Upper lobe of left lung (tissue), 4 donors: ENCODE measurements around the gene GATB.

Experiments used
- EP300 ChIP-seq, 4 donors: sonication (generic); formaldehyde crosslinking; IDR thresholded peaks; one replicate each; pipeline ENCODE4 v1.5.1; 2017; ENCODE audit warnings: antibody characterized with exemption in 4 of 4, control low read depth in 2 of 4
- POLR2AphosphoS5 ChIP-seq, 2 donors: sonication (generic); formaldehyde crosslinking; IDR thresholded peaks; one replicate each; pipeline ENCODE4 v1.5.1; 2017; ENCODE audit warnings: antibody characterized with exemption in 2 of 2
- TF ChIP-seq, protein P1 (sequence below), 6 experiments: fragments of 450-650 bp in 4 of 6; fragments of 200-600 bp in 2 of 6; sonication (generic) in 2 of 6; IDR thresholded peaks; one replicate each; pipeline ENCODE4 v1.5.1; 2016 to 2019; ENCODE audit warnings: antibody characterized with exemption in 6 of 6

DNA sequence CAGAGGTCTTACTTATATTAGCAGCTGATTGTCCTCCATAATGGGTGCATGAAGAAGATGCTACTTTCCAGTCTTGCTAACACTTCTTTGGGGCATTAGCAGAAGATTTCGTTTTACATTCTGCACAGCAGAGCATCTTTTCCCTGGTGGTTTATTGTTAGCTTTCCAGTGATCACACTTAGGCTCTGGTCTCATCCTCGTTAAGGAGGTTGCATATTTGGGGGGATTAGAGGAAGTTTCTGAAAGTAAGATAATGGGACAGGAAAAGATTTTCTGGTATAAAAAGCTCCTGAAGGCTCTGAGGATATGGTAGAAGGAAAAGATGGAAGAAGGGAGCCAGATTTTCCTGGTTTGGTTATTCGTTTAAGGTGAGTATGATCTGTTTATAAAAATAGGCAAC lies 134.1 kb downstream of the GATB start:
- TF ChIP-seq, protein P1, sequence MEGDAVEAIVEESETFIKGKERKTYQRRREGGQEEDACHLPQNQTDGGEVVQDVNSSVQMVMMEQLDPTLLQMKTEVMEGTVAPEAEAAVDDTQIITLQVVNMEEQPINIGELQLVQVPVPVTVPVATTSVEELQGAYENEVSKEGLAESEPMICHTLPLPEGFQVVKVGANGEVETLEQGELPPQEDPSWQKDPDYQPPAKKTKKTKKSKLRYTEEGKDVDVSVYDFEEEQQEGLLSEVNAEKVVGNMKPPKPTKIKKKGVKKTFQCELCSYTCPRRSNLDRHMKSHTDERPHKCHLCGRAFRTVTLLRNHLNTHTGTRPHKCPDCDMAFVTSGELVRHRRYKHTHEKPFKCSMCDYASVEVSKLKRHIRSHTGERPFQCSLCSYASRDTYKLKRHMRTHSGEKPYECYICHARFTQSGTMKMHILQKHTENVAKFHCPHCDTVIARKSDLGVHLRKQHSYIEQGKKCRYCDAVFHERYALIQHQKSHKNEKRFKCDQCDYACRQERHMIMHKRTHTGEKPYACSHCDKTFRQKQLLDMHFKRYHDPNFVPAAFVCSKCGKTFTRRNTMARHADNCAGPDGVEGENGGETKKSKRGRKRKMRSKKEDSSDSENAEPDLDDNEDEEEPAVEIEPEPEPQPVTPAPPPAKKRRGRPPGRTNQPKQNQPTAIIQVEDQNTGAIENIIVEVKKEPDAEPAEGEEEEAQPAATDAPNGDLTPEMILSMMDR (IDR thresholded peaks at IDR 0.05) = no peak
- TF ChIP-seq EP300 (IDR thresholded peaks at IDR 0.05) = no peak
- TF ChIP-seq POLR2AphosphoS5 (IDR thresholded peaks at IDR 0.05) = no peak
